Ovary (tissue), 3 donors: Measurements from ENCODE around the gene CD84.

Experiments used
- CTCF ChIP-seq, 3 donors: fragments of 450-650 bp in 2 of 3; fragments of 200-600 bp in 1 of 3; IDR thresholded peaks; one replicate each; pipeline versions ENCODE4 v1.5.1 to v1.8.0; 2016 to 2022; ENCODE audit warnings: antibody characterized with exemption in 3 of 3, mild to moderate bottlenecking in 1 of 3
- POLR2A ChIP-seq: fragments of 450-650 bp; IDR thresholded peaks from one replicate; pipeline ENCODE4 v1.6.1; 2017; ENCODE audit warnings: antibody characterized with exemption, mild to moderate bottlenecking, moderate library complexity
- donor health status: DM: no; HTN: no; CAD: no.

DNA sequence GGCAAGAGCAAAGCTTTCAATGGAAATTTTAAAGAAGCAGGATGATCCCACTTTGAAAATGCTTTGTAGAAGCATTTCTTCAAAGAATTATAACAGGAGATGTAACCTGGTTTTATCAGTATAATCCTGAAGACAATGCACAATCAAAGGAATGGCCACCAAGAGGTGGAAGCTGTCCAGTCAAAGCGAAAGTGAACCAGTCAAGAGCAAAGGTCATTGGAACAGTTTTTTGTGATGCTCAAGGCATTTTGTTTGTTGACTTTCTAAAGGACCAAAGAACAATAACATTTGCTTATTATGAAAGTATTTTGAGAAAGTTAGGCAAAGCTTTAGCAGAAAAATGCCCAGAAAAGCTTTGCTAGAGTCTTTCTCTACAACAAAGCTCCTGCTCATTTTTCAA is 5.5 kb upstream of the CD84 start:
- TF ChIP-seq CTCF (IDR thresholded peaks at IDR 0.05) (no peak), POLR2A (no peak)
